ENCODE results near the gene SAFB.

SAFB gene

DNA sequence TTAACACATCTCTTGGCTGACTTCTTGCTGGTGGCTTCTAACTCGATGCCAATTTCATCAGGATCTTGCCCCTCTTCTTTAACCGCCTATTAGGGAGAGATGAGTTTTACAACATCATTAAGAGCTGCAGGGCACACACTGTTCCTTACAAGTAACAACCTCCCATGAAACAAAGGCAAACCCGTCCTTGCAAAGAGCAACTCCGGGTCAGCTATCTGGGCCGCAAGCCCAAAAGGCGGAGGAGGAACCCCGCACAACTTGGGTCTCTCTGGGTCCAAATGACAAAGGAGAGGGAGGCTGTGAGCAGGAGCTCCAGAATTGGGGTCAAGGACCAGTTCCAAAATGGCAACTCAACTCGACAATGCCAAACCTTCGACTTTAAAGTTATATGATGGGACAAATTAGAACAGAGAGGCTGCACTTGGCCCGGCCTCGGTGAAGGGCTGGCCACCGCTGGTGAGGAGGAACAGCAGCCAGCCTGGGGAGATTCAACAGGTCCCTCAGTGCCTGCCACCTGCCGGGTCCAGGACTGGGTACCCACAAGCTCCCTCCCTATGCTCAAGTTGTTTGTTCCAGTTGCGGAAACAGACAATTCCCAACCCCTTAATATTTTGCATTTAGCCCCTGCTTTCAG, 1.5 kb upstream of the SAFB start:
- DNase-seq (ENCODE audit: low spot score) = no peak
- TF ChIP-seq, protein P1, sequence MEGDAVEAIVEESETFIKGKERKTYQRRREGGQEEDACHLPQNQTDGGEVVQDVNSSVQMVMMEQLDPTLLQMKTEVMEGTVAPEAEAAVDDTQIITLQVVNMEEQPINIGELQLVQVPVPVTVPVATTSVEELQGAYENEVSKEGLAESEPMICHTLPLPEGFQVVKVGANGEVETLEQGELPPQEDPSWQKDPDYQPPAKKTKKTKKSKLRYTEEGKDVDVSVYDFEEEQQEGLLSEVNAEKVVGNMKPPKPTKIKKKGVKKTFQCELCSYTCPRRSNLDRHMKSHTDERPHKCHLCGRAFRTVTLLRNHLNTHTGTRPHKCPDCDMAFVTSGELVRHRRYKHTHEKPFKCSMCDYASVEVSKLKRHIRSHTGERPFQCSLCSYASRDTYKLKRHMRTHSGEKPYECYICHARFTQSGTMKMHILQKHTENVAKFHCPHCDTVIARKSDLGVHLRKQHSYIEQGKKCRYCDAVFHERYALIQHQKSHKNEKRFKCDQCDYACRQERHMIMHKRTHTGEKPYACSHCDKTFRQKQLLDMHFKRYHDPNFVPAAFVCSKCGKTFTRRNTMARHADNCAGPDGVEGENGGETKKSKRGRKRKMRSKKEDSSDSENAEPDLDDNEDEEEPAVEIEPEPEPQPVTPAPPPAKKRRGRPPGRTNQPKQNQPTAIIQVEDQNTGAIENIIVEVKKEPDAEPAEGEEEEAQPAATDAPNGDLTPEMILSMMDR (IDR thresholded peaks at IDR 0.05; ENCODE audit: extremely low read depth, missing control alignments) = no peak

DNA sequence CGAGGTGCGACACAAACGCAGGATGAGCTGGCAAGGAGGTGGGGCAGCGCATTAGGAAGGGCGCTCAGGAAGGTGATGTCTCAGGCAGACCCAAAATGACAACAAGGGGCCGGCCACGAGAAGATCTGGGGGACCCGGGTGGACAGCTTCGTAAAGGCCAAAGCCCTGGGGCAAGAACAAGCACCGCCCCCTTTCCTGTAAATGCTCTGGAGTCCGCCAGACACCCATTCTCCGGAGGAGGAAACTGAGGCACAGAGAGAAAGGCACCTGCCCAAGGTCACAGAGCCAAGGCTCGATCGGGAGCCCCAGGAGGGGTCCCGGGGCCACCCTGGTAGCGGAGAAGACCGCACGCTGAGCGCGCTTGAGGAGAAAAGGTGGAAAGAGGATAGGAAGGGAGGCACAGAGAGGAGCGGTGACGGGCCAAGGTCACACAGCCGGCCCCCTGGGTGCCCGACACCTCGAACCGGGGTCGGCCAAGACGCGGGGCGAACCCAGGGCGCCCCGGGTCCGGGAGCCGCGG, 878 bp upstream of the SAFB start:
- TF ChIP-seq, protein P1 (IDR thresholded peaks at IDR 0.05; ENCODE audit: extremely low read depth, missing control alignments) = no peak
- no peak for DNase-seq (ENCODE audit: low spot score)

DNA sequence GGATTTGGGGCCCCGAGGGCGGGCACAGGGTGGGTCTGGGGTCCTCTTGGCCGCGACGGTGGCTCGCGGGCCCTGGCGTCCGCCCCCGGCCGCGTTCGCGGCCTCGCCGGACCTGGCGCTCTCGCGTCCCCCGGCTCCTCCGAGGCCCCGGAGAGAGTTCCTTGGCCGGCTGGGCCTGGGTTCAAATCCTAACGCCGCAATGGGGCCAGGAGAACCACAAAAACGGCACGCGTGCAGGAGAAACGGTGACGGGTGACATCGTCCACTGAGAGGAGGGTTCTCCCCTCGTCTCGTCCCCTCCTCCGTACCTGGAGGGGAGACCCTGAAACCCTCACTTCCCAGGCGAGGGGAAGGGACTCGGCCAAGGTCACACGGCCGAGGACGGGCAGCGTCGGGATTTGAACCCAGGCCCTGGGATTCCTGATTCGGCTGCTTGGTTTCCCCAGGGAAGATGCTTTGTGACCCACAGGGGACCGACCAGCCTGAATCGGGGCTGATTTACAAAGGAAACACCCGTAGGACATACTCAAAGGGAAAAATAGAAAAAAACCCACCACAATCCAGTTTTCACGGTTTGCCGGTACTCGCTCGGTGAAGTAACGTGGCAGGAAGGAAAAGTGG, 624 bp downstream of the SAFB start:
- DNase-seq (ENCODE audit: low spot score) = no peak
- TF ChIP-seq, protein P1 (IDR thresholded peaks at IDR 0.05; ENCODE audit: extremely low read depth, missing control alignments) = no peak

- no peak for DNase-seq (ENCODE audit: low spot score)
- TF ChIP-seq, protein P1 (IDR thresholded peaks at IDR 0.05; ENCODE audit: extremely low read depth, missing control alignments) = no peak
These were observed 1.3 kb downstream of the SAFB start for GRCh38 chr19:5624018-5624663.

DNA sequence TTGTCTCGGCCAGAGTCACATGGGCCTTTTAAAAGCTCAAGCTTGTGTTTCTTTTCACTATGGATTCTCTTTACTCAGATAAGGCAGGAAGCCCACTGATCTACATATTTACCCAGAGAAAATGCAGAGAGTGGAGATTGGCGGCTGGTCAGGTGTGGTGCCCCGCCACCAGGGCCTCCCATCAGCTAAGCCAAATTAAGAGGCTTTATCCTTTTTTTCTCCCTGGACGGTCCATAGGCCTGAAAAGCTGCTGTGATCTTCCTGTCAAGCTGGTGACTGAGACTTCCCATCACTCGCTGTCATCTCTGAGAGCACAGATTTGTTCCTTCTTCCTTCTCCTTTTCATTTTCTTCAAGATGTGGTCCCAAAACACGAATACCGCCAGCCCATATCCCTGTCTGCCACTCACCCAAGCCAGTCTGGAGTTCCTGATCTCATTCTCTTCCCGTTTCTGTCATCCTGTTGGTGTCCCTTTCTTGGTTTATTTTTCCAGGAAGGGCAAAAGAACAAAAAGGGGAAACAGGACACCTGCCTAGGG, 1.9 kb downstream of the SAFB start:
- DNase-seq (ENCODE audit: low spot score) = no peak
- TF ChIP-seq, protein P1 (IDR thresholded peaks at IDR 0.05; ENCODE audit: extremely low read depth, missing control alignments) = no peak

DNA sequence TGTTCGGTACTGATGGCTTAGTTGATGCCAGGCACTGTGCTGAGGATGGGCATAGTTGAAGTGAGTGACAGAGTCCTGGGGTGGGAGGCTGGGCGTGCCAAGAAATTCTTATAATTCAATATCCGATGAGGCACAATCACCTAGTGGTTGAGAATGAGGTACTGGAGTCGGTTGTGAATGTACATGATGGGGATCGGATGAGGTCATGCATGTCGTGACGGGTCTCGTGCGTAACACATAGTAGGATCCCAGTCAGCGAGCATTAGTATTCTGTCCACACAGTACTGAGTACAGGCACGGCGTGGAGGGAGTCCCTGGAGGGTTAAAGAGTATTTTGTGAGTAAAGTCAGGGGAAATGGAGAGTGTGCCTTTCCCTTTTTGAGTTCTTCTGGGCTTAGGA, 2.8 kb downstream of the SAFB start:
- TF ChIP-seq, protein P1 (IDR thresholded peaks at IDR 0.05; ENCODE audit: extremely low read depth, missing control alignments) = no peak
- DNase-seq (ENCODE audit: low spot score) = no peak

DNA sequence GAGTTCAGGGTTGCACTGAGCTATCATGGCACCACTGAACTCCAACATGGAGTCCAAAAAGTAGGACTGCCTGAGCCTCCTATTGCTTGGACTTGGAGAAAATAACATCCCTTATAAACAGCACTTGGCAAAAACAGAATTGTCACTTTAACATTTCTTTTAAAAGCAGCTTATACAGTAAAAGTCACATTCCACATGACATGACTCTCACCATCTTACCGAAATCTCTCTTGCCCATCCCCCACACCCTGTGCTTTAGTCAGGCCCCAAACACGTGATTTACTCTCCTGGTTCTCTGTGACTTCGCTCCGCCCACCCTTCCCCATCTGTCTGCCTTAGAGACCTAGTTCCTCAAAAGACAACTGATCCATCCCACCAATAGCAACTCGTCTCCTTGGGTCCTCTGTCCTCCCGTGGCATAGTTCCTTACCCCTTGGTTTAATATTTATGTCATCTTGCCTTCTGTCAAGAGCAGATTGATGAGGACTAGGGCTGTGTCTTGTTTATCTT, 4.6 kb downstream of the SAFB start:
- peak; percentile 70 for DNase-seq (ENCODE audit: low spot score)
- TF ChIP-seq, protein P1 (IDR thresholded peaks at IDR 0.05; ENCODE audit: extremely low read depth, missing control alignments) = no peak
